ENCODE results near the gene RELCH.

GRCh38 chr18:62206593-62206992 lies 19.5 kb downstream of the RELCH start:
- TF ChIP-seq POLR2AphosphoS5 (IDR thresholded peaks at IDR 0.05; ENCODE audit: borderline replicate concordance, low read depth, low read length) (no peak), EZH2 (IDR thresholded peaks at IDR 0.05) (no peak), FOXP2 (optimal IDR thresholded peaks at IDR 0.05; ENCODE audit: control extremely low read depth, extremely low read length, insufficient read depth) (no peak)

Measured in SK-N-MC (cell line).